Ascending aorta (tissue), 2 donors: ENCODE results near the gene SLC25A34. TPM values are rescaled to one million over a fixed set of nuclear protein-coding genes. Genes with fewer than 3 reads are reported as not detected.

Experiments
- DNase-seq, 2 donors: peaks; one replicate each; pipeline ENCODE4 v3.0.0-alpha.2; 2019; ENCODE audit warnings: low spot score in 2 of 2
- H3K27ac ChIP-seq, 2 donors: fragments of 200-600 bp; sonication (generic); one replicate each; pipeline ENCODE4 v1.5.1; 2016 to 2017; ENCODE audit warnings: mild to moderate bottlenecking in 1 of 2
- H3K27me3 ChIP-seq: fragments of 200-600 bp; sonication (generic); one replicate; pipeline ENCODE4 v1.5.1; 2017
- H3K36me3 ChIP-seq, 2 donors: fragments of 200-600 bp; sonication (generic); one replicate each; pipeline ENCODE4 v1.5.1; 2016
- H3K4me1 ChIP-seq, 2 donors: fragments of 200-600 bp; sonication (generic); one replicate each; pipeline ENCODE4 v1.5.1; 2016 to 2017; ENCODE audit warnings: mild to moderate bottlenecking in 1 of 2
- H3K4me3 ChIP-seq, 2 donors: fragments of 200-600 bp; sonication (generic); one replicate each; pipeline ENCODE4 v1.5.1; 2016 to 2017; ENCODE audit warnings: mild to moderate bottlenecking in 1 of 2
- H3K9me3 ChIP-seq, 2 donors: fragments of 200-600 bp; sonication (generic); one replicate each; pipeline ENCODE4 v1.5.1; 2016
- CTCF ChIP-seq, 3 experiments: fragments of 200-600 bp in 2 of 3; fragments of 450-650 bp in 1 of 3; sonication (generic) in 2 of 3; IDR thresholded peaks; one replicate each; pipeline ENCODE4 v1.5.1; 2016 to 2019; ENCODE audit warnings: antibody characterized with exemption in 3 of 3, mild to moderate bottlenecking in 1 of 3, moderate library complexity in 1 of 3
- intact Hi-C: fragments of 100-400 bp; cut with DNase I; formaldehyde crosslinking; loops from one replicate; pipeline ENCODE4 v1.15.1; 2023
- total RNA-seq: library from RNA; depleted of rRNA; stranded (reverse); fragments of >200 nt; gene quantifications from one replicate; pipeline ENCODE4 v1.1.0, GENCODE V29; 2016

SLC25A34 gene
- total RNA-seq, 1 donor from 2014 or later: 5.7 TPM

DNA sequence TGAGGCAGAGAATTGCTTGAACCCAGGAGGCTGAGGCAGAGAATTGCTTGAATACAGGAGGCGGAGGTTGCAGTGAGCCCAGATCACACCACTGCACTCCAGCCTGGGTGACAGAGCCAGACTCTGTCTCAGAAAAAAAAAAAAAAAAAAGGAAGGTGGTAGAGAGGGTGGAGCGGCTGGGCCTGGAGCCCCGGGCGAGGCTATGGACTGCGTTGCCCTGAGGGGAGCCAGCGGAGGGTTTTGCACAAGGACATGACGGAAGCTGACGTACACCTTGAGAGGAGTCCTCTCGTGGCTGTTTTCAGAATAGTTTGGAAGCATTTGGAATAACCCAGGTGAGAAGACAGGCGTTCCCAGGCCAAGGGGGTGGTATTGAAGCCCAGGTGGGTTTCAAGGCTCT, 15.7 kb downstream of the SLC25A34 start:
- H3K27me3 ChIP-seq: no peaks in the 10 kb centered on the region
- H3K27ac ChIP-seq: peak overlapping the region; percentile 93 to 96
- no peaks in the 10 kb centered on the region for H3K36me3 ChIP-seq
- intact Hi-C loops: no loop called here
- peaks cover 36 to 67% of the 10 kb centered on the region in 2 donors for H3K4me1 ChIP-seq
- H3K9me3 ChIP-seq: no peaks in the 10 kb centered on the region
- no peak for TF ChIP-seq CTCF (IDR thresholded peaks at IDR 0.05)
- peak overlapping the region in 1 of 2 donors; percentile 42 for H3K4me3 ChIP-seq
- DNase-seq: no peak

GRCh38 chr1:15753776-15754175, 17.7 kb downstream of the SLC25A34 start:
- no peaks in the 10 kb centered on the region for H3K9me3 ChIP-seq
- no peak for TF ChIP-seq CTCF (IDR thresholded peaks at IDR 0.05)
- peak overlapping the region; percentile 93 to 96 for H3K27ac ChIP-seq
- no peak overlapping the region for H3K4me3 ChIP-seq
- H3K4me1 ChIP-seq: peaks cover 28 to 53% of the 10 kb centered on the region in 2 donors
- no peak for DNase-seq
- H3K36me3 ChIP-seq: peaks cover 0 to 2% of the 10 kb centered on the region in 2 donors
- intact Hi-C loops: no loop called here
- no peaks in the 10 kb centered on the region for H3K27me3 ChIP-seq

DNA sequence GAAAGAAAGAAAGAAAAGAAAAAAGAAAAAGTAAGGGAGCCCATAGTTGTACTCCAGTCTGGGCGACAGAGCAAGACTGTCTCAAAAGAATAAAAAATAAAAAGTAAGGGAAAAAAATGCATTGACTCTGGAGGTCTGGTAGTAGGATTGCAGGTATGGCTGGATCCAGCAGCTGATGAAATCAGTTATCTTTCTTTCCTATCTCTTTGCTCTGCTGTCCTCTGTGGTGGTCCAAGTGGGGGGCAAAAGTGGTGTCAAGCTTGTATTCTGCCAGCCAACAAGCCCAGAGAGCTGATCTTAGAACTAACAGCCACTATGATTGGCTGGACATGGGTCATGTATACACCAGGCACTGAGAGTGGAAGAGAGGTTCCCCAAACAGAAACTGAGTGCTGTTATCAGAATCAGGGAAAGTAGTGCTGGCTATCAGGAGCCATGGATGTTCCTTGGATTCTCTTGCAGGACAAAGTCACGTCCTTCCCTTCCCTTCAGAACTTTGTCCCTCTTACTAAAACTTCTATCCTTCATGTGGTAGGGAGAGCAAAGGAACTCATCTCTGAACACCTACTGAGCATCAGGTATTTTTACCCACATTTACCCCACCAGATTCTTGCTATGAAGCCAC, 19.1 kb downstream of the SLC25A34 start:
- DNase-seq: no peak
- intact Hi-C loops: no loop called here
- peak overlapping the region in 1 of 2 donors; percentile 5 for H3K4me3 ChIP-seq
- peak overlapping the region; percentile 93 to 96 for H3K27ac ChIP-seq
- no peak for TF ChIP-seq CTCF (IDR thresholded peaks at IDR 0.05)
- H3K4me1 ChIP-seq: peaks cover 26 to 42% of the 10 kb centered on the region in 2 donors
- no peaks in the 10 kb centered on the region for H3K9me3 ChIP-seq
- no peaks in the 10 kb centered on the region for H3K27me3 ChIP-seq
- H3K36me3 ChIP-seq: peaks cover 0 to 8% of the 10 kb centered on the region in 2 donors

GRCh38 chr1:15755646-15756040, 19.6 kb downstream of the SLC25A34 start:
- Histone ChIP-seq H3K27ac (peak overlapping the region; percentile 93 to 96), H3K4me3 (peak overlapping the region in 1 of 2 donors; percentile 5), H3K36me3 (peaks cover 0 to 8% of the 10 kb centered on the region in 2 donors), H3K27me3 (no peaks in the 10 kb centered on the region), H3K4me1 (peaks cover 20 to 37% of the 10 kb centered on the region in 2 donors), H3K9me3 (no peaks in the 10 kb centered on the region)
- intact Hi-C loops: no loop called here
- TF ChIP-seq CTCF (IDR thresholded peaks at IDR 0.05): no peak
- DNase-seq: no peak

- Histone ChIP-seq H3K27me3 (no peaks in the 10 kb centered on the region), H3K36me3 (peaks cover 0 to 8% of the 10 kb centered on the region in 2 donors), H3K27ac (peak overlapping the region; percentile 93 to 96), H3K9me3 (no peaks in the 10 kb centered on the region), H3K4me3 (peak overlapping the region; percentile 86 to 89), H3K4me1 (peaks cover 15 to 29% of the 10 kb centered on the region in 2 donors)
- no peak for TF ChIP-seq CTCF (IDR thresholded peaks at IDR 0.05)
- DNase-seq: peak in 1 of 2 donors; percentile 87
- intact Hi-C loops: no loop called here
These were observed 20.3 kb downstream of the SLC25A34 start for GRCh38 chr1:15756143-15757015.
